Astrocyte (in vitro differentiated cells and primary cell): ENCODE data around the gene ACOX2. TPM values are rescaled to one million over a fixed set of nuclear protein-coding genes. Genes with fewer than 3 reads are reported as not detected.

Experiments used
- DNase-seq: peaks from one replicate; pipeline ENCODE4 v3.0.0-alpha.2; 2010; ENCODE audit warnings: low read depth
- FAIRE-seq: peaks from 2 replicates; lab custom pipeline; 2011; peaks lifted over from hg19 to GRCh38; lab: Jason Lieb, UNC
- H2AFZ ChIP-seq: 2 replicates; pipeline ENCODE4 v1.6.0; 2012; ENCODE audit warnings: low read depth, low read length, inconsistent platforms
- H3K27ac ChIP-seq: 2 replicates; pipeline ENCODE4 v1.5.1; 2011; ENCODE audit warnings: low read depth, low read length, inconsistent platforms
- H3K27me3 ChIP-seq: 2 replicates; pipeline ENCODE4 v1.6.0; 2011; ENCODE audit warnings: low read length, inconsistent platforms; ENCODE audit not compliant: insufficient read depth
- H3K36me3 ChIP-seq: 2 replicates; pipeline ENCODE4 v1.5.1; 2011; ENCODE audit warnings: low read length, inconsistent platforms; ENCODE audit not compliant: insufficient read depth
- H3K4me1 ChIP-seq: 2 replicates; pipeline ENCODE4 v1.5.1; 2011; ENCODE audit warnings: low read length, inconsistent platforms; ENCODE audit not compliant: insufficient read depth
- H3K4me2 ChIP-seq: 2 replicates; pipeline ENCODE4 v1.6.0; 2012; ENCODE audit warnings: low read length, inconsistent platforms
- H3K4me3 ChIP-seq: 2 replicates; pipeline ENCODE4 v1.5.1; 2011; ENCODE audit warnings: low read depth, mild to moderate bottlenecking, low read length, inconsistent platforms; ENCODE audit not compliant: insufficient read depth
- H3K79me2 ChIP-seq: 2 replicates; pipeline ENCODE4 v1.6.0; 2012; ENCODE audit warnings: mild to moderate bottlenecking, low read length, inconsistent platforms; ENCODE audit not compliant: insufficient read depth
- H3K9ac ChIP-seq: 2 replicates; pipeline ENCODE4 v1.6.0; 2012; ENCODE audit warnings: mild to moderate bottlenecking, low read length, inconsistent platforms
- H3K9me3 ChIP-seq: 2 replicates; pipeline ENCODE4 v1.5.1; 2012; ENCODE audit warnings: low read depth, mild to moderate bottlenecking, low read length, inconsistent platforms; ENCODE audit not compliant: insufficient read depth
- H4K20me1 ChIP-seq: 2 replicates; pipeline ENCODE4 v1.6.0; 2012; ENCODE audit warnings: low read length, inconsistent platforms; ENCODE audit not compliant: insufficient read depth
- H3K27ac Mint-ChIP-seq: one replicate; pipeline ENCODE4 v1.8.0; 2021; ENCODE audit warnings: mild to moderate bottlenecking, mixed read lengths; ENCODE audit not compliant: unreplicated experiment
- H3K27me3 Mint-ChIP-seq: one replicate; pipeline ENCODE4 v1.8.0; 2021; ENCODE audit warnings: low read depth, mixed read lengths; ENCODE audit not compliant: unreplicated experiment
- H3K36me3 Mint-ChIP-seq: one replicate; pipeline ENCODE4 v1.8.0; 2021; ENCODE audit warnings: low read depth, mixed read lengths; ENCODE audit not compliant: unreplicated experiment
- H3K4me1 Mint-ChIP-seq: one replicate; pipeline ENCODE4 v1.8.0; 2021; ENCODE audit warnings: low read depth, mixed read lengths; ENCODE audit not compliant: unreplicated experiment
- H3K4me3 Mint-ChIP-seq: one replicate; pipeline ENCODE4 v1.8.0; 2021; ENCODE audit warnings: mild to moderate bottlenecking, moderate library complexity, mixed read lengths; ENCODE audit not compliant: unreplicated experiment
- H3K9me3 Mint-ChIP-seq: one replicate; pipeline ENCODE4 v1.8.0; 2021; ENCODE audit warnings: mild to moderate bottlenecking, mixed read lengths; ENCODE audit not compliant: unreplicated experiment
- CTCF ChIP-seq: IDR thresholded peaks from 2 replicates; pipeline ENCODE4 v1.5.1; 2011; ENCODE audit warnings: low read depth, mild to moderate bottlenecking, inconsistent platforms, low read length, moderate library complexity; ENCODE audit not compliant: insufficient read depth
- EZH2 ChIP-seq: IDR thresholded peaks from 2 replicates; pipeline ENCODE4 v1.6.1; 2012; ENCODE audit warnings: mild to moderate bottlenecking, low read length, inconsistent platforms; ENCODE audit not compliant: insufficient read depth
- total RNA-seq: library from RNA; stranded (reverse); gene quantifications from 2 replicates; pipeline ENCODE4 v1.2.1, GENCODE V29; 2021

ACOX2 gene
- total RNA-seq, 1 donor from 2014 or later = 2.7 TPM

DNA sequence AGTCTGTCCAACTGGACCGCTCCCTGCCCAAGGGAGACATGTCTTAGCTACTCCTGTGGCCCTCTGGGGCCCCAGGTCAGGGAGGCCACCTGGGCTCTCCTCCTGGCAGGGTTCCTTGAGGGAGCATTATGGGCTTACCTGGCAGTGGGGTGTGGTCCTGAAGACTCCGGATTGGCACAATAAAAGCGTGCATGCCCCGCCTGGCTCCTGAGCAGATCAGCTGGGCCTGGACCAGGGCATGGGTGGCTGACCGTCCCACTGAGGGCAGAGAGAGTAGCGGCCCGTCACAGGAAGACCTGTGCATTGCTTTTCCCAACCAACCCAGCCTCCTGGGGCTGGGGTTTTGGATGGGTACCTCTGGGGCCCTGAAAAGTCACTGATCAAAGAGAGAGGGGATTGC, 5.4 kb downstream of the ACOX2 start:
- no peak overlapping the region for H3K9ac ChIP-seq
- no peak overlapping the region for H3K4me3 ChIP-seq
- H2AFZ ChIP-seq = no peak overlapping the region
- H3K27ac ChIP-seq = no peak overlapping the region
- H3K27me3 ChIP-seq = no peaks in the 10 kb centered on the region
- H3K9me3 ChIP-seq = no peaks in the 10 kb centered on the region
- Mint-ChIP-seq H3K9me3 (no peaks in the 10 kb centered on the region), H3K4me1 (peaks cover 25% of the 10 kb centered on the region), H3K36me3 (peaks cover 3% of the 10 kb centered on the region), H3K4me3 (no peak overlapping the region), H3K27me3 (no peaks in the 10 kb centered on the region), H3K27ac (no peak overlapping the region)
- H3K36me3 ChIP-seq = no peaks in the 10 kb centered on the region
- H4K20me1 ChIP-seq = no peaks in the 10 kb centered on the region
- H3K4me2 ChIP-seq = no peak overlapping the region
- DNase-seq = no peak
- no peak for TF ChIP-seq CTCF
- TF ChIP-seq EZH2 = no peak
- peaks cover 18% of the 10 kb centered on the region for H3K4me1 ChIP-seq
- FAIRE-seq = no peak
- no peaks in the 10 kb centered on the region for H3K79me2 ChIP-seq

DNA sequence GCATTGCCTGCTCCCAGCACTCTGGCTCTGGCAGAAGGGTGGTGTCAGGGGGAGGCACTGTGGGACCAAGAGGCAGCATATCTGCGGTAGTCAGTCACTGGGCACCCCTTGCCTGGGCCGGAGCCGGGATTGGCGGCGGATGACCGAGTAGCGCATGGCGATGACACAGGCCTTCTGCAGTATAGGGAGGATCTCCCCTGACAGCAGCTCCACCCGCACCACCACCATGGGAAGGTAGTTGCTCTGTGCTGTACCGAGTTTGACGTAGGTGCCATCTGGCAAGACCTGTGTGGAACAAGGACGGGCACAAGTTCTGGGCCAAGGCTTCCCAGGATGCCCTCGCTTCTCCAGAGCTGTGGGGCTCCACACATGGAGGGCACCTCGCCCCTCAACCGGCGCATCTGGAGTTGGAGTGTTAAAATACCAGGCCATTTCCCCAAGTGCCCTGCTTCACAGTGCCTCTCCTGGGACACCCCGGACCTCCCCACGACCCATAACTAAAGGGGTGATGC, 6.6 kb downstream of the ACOX2 start:
- no peak overlapping the region for H3K4me3 ChIP-seq
- H3K9me3 Mint-ChIP-seq = no peaks in the 10 kb centered on the region
- FAIRE-seq = no peak
- H3K9me3 ChIP-seq = no peaks in the 10 kb centered on the region
- no peaks in the 10 kb centered on the region for H3K27me3 ChIP-seq
- H2AFZ ChIP-seq = no peak overlapping the region
- H3K27ac ChIP-seq = no peak overlapping the region
- H3K4me1 Mint-ChIP-seq = peaks cover 23% of the 10 kb centered on the region
- H3K4me2 ChIP-seq = no peak overlapping the region
- peaks cover 3% of the 10 kb centered on the region for H3K36me3 Mint-ChIP-seq
- H3K9ac ChIP-seq = no peak overlapping the region
- H3K4me1 ChIP-seq = peaks cover 21% of the 10 kb centered on the region
- no peaks in the 10 kb centered on the region for H3K36me3 ChIP-seq
- no peak overlapping the region for H3K4me3 Mint-ChIP-seq
- no peak for TF ChIP-seq CTCF
- TF ChIP-seq EZH2 = no peak
- no peak overlapping the region for H3K27ac Mint-ChIP-seq
- H4K20me1 ChIP-seq = no peaks in the 10 kb centered on the region
- H3K27me3 Mint-ChIP-seq = no peaks in the 10 kb centered on the region
- no peak for DNase-seq
- H3K79me2 ChIP-seq = no peaks in the 10 kb centered on the region

- H3K4me3 Mint-ChIP-seq = no peak overlapping the region
- FAIRE-seq (no peak), DNase-seq (no peak)
- Histone ChIP-seq H2AFZ (no peak overlapping the region), H3K27me3 (no peaks in the 10 kb centered on the region), H3K36me3 (no peaks in the 10 kb centered on the region), H3K79me2 (no peaks in the 10 kb centered on the region), H4K20me1 (no peaks in the 10 kb centered on the region), H3K9ac (no peak overlapping the region), H3K4me2 (no peak overlapping the region), H3K27ac (no peak overlapping the region), H3K4me3 (no peak overlapping the region), H3K9me3 (no peaks in the 10 kb centered on the region), H3K4me1 (peaks cover 21% of the 10 kb centered on the region)
- no peaks in the 10 kb centered on the region for H3K27me3 Mint-ChIP-seq
- H3K4me1 Mint-ChIP-seq = peaks cover 23% of the 10 kb centered on the region
- TF ChIP-seq EZH2 = no peak
- TF ChIP-seq CTCF = peak; percentile 13
- no peaks in the 10 kb centered on the region for H3K9me3 Mint-ChIP-seq
- H3K36me3 Mint-ChIP-seq = peaks cover 3% of the 10 kb centered on the region
- H3K27ac Mint-ChIP-seq = peak overlapping the region; percentile 14
Observed at GRCh38 chr3:58529516-58530353, 7.3 kb downstream of the ACOX2 start.
